Stimulated activated naive CD8-positive, alpha-beta T cell treated with anti-CD3 and anti-CD28 coated beads, Interleukin-15, Interleukin-2, amounts not matched to agents 100 U/mL and 50 U/mL, for 24 hours (primary cell): Measurements from ENCODE around the gene CLDN6.

Experiments used
- ATAC-seq: fragments of 150-1000 bp; cut with Tn5 transposase; one replicate; pipeline ENCODE4 v1.10.0; 2021
- DNase-seq: peaks from one replicate; pipeline ENCODE4 v3.0.0; 2021

Gene CLDN6

DNA sequence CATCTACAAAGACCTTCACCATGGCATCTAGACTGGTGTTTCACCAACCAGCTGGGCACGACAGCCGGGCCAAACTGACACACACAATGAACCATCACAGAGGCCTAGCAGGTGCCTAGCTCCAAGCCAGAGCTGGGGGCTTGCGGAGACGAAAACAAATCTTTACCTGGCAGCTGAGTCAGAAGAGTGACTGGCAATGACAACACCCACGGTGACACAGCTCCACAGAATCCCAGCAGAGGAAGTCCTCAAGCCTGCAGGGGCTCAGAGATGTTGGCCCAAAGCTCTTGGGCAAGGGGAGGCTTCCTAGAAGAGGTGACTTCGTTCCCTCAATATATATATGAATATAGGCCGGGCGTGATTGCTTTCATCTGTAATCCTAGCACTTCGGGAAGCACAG is 33.5 kb upstream of the CLDN6 start:
- no peak for ATAC-seq
- no peak for DNase-seq

DNA sequence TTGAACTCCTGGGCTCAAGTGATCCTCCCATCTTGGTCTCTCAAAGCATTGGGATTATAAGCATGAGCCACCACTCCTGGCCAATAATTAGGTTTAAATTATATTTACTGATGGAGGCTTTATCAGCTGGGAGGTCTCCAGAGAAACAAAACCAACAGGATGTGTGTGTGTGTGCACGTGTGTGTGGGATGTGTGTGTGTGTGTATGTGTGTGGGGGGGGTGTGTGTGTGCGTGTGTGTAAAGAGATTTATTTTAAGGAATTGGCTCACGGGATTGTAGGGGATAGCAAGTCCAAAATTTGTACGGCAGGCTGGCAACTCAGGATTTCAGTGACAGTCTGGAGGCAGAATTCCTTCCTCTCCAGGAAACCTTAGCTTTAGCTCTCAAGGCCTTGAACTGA is 33.0 kb upstream of the CLDN6 start:
- DNase-seq (no peak), ATAC-seq (no peak)

DNA sequence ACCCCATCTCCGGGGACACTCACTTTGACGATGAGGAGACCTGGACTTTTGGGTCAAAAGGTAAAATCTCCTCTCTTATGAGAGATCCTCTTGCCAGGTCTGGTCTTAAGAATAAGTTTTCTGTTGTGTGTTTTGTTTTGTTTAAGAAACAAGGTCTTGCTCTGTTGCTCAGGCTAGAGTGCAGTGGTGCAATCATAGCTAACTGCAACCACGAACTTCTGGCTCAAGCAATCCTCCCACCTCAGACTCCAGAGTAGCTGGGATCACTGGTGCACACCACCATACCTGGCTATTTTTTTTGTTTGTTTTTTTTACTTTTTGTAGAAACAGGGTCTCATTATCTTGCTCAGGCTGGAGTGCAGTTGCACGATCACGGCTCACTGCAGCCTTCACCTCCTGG is 32.5 kb upstream of the CLDN6 start:
- DNase-seq (no peak), ATAC-seq (no peak)

DNA sequence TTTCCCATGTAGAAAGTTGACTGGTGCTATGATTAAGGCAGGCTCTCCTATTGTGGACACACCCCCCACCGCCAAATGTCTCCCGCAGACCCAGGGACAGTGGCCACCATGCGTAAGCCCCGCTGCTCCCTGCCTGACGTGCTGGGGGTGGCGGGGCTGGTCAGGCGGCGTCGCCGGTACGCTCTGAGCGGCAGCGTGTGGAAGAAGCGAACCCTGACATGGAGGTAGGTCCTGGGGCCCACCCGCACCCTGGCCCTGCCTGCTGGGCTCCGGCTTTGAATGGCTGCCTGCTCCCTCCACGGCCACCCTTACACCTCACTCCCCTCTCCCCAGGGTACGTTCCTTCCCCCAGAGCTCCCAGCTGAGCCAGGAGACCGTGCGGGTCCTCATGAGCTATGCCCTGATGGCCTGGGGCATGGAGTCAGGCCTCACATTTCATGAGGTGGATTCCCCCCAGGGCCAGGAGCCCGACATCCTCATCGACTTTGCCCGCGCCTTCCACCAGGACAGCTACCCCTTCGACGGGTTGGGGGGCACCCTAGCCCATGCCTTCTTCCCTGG is 32.0 kb upstream of the CLDN6 start:
- ATAC-seq (no peak), DNase-seq (no peak)

DNA sequence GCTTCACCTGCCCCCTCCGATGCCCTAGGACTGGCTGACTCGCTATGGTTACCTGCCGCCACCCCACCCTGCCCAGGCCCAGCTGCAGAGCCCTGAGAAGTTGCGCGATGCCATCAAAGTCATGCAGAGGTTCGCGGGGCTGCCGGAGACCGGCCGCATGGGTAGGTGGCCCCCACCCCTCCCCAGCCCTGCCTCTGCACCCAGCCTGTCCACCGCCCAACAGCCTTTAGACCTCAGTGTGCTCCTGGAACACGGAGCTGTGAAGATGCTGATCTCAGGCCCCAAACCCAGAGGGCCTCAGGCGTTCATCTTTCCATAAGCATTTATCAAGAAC is 29.4 kb upstream of the CLDN6 start:
- no peak for DNase-seq
- no peak for ATAC-seq

DNA sequence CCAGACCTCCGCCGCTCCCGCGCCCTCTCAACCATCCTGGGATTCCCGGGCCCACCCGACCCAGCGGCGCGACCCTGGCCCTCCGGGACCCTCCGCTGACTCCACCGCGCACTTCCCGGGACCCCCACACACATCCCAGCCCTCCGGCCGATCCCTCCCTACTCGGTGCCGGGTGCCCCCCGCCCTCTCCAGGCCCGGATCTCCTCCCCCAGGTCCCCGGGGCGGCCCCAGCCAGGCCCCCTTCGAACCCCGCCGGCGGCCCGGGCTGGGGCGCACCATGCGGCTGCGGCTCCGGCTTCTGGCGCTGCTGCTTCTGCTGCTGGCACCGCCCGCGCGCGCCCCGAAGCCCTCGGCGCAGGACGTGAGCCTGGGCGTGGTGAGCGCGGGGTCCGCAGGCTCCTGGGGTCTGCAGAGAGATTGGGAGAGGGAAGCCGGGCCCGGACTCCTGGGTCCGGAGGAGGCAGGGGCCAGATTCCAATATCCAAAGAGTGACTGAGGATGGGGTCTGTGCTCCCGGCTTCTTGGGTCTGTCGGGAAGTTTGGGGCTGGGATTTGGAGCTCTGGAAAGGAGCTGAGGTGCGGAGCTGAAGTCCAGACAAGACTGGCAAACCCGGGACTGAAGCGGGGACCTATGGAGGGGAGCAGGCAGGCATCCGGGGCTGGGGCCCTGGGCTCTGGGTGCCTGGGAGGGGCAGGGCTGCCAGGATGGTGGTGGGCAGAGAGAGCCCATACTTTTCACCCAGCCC is 28.8 kb upstream of the CLDN6 start:
- no peak for DNase-seq
- no peak for ATAC-seq

DNA sequence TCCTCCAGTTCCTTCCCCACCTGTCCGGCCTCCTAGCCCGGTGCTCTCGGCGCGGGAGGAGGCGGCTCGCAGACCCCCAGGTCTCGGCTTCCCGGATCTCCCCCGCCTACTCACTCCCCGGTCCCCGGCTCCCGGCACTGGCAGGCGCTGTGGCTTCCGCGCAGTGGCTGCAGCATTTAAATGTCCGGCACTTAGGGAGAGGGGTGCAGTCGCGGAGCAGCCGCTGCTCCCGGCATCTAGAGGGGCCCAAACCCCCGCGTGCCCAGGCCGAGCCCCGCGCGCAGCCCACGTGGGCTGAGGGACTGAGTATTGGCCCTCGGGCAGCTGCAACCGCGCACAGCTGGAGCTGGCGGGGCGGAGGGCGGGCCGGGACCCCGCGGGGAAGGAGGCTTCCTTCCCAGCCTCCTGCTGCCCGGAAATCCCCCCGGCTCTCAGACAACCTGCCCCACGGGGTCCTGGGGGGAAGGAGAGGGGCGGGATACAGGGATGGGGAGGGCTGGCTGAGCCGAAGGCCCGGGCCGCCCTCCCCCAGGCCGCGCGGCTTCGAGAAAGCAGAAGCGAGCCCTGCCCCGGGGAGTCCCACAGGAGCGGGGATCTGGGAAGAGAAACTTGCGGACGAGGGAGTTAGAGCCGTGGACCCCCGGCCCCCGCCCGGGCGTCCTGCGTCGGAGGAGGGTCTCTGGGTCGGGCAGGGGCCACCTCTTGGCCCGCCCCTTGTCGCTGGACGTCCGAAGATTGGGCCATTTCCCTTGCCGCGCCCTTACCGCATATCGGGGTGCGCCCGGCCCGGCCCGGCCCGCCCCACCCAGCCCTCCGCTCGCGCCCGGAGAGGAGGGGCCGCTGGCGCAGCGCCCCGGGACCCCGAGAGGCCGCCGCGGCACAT is 28.0 kb upstream of the CLDN6 start, which contains the start of gene MMP25:
TSS of gene MMP25 (plus strand) at position 804 of the 883 bp plus-strand sequence. CDS start 357 bp downstream, outside the sequence.
- no peak for DNase-seq
- no peak for ATAC-seq

DNA sequence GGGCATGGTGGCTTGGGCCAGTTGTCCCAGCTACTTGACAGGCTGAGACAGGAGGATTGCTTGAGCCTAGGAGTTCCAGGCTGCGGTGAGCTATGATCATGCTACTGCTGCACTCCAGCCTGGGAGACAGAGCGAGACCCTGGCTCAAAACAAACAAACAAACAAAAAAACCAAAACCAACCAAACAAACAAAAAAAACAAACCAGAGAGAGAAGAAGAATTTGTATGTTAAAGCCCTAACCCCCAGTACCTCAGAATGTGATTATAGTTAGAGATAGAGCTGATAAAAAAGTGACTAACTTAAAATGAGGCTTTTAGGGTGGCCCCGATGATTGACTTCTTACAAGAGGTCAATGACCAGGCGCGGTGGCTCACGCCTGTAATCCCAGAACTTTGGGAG is 26.7 kb upstream of the CLDN6 start:
- DNase-seq (no peak), ATAC-seq (no peak)

DNA sequence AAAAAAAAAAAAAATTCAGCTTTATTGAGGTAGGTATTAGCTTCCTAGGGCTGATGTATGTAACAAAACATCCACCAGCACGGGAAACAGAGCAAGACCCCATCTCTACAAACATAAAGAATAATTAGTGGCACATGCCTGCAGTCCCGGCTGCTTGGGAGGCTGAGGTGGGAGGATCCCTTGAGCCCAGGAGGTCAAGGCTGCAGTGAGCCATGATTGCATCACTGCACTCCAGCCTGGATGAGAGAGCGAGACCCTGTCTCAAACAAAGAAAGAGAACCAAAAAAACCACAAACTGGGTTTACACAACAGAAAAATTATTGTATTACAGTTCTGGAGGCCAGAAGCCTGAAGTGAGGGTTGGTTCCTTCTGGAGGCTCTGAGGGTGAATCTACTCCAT is 24.4 kb upstream of the CLDN6 start:
- ATAC-seq (no peak), DNase-seq (no peak)

DNA sequence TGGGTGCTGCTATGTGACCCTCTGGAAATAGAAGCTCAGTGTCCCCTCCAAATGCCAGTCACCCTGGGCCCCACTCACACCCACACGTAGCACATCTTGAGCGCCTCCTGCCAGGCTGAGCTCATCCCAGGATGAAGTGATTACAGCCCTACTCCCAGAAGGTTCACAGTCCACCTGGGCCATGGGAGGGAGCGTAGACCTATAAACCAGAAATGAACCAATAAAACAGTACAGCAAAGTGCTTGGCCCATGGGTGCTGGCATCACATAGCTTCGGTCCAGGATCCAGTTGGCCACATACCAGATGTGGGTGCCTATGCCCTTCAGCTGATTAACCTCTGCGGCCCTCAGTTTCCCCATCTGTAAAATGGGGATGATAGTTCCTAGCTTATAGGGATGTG is 20.9 kb upstream of the CLDN6 start:
- ATAC-seq (no peak), DNase-seq (no peak)

DNA sequence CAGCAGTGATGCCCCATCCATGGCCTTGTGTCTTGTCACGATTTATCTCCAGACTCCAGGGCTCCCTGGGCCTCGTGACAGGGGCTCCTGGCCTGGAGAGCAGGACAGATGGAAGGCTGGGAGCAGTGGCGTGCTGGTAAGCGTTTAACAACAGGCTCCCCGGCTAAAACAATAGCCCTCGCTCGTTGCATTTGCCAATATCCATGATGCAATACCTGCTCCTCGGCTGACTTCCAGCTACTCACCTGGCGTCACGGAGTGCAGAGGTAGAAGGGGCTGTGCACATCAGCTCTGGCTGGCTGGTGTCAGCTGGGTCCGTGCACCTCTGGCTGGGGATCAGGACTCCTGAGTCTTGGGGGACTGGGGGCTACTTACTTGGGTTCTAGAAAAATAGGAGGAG is 20.3 kb upstream of the CLDN6 start:
- DNase-seq (no peak), ATAC-seq (no peak)

DNA sequence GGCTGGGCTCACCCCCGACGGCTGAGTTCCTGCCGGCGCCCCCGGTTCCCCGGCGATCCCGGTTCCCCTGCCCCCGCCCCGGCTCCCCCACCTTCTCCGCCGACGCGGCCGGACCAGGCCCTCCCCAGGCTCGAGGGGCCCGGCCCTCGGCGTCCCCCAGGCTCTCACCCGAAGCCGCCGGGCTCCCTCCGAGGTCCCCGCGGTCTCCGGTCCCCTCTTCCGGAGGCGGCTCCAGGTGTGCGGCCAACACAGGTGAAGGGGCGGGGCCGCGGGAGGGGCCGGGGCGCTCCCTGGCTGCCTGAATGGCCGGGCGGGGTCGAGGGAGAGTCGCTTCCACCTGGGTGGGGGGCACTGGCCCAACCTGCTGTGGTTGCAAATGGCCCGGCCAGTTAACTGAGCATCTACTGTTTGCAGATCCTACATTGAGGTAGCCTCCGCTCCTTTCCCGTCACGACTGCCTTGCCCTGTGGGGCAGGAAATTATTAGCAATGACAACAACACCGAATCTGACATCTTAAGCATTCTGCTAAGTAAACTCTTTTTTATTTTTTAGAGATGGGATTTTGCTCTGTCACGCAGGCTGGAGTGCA is 18.8 kb upstream of the CLDN6 start, which contains the start of gene BICDL2:
TSS of gene BICDL2 (minus strand) at position 219 of the 590 bp plus-strand sequence. CDS start 1,448 bp downstream, outside the sequence.
- DNase-seq (no peak), ATAC-seq (no peak)

DNA sequence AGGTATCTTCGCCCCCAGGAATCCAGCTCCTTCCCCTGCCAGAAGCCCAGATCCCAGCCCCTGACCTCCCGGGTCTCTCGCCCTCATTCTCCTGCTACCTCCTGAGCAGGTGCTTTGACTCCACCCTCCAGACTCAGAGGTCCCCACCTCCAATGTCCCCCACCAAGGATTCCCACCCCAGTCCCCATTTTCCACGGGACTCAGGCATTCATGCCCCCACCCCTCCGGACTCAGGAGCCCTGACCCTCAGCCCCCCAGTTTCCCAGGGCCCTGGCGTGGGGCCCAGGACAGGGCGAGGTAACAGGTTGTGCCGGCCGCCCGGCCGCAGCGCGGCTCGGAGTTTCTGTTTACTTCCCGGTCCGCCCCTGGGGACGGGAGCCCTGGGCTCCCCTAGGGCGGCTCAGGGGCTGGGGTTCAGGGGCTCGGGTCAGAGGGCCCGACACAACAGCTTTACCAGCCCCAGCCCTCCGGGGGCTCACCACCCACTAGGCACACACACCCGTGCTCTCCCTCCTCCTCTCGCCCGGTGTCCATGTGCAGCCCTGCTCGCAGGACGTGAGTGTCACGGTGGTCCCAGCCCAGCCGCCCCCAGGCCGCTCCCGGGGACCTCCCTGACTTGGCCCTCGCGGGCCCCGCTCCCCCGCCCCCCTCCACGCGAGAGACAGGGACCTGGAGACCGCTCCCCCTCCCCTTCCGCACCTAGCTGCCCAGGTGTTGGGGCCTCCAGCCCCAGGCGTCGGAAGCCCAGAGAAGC is 18.2 kb upstream of the CLDN6 start:
- DNase-seq (no peak), ATAC-seq (no peak)

DNA sequence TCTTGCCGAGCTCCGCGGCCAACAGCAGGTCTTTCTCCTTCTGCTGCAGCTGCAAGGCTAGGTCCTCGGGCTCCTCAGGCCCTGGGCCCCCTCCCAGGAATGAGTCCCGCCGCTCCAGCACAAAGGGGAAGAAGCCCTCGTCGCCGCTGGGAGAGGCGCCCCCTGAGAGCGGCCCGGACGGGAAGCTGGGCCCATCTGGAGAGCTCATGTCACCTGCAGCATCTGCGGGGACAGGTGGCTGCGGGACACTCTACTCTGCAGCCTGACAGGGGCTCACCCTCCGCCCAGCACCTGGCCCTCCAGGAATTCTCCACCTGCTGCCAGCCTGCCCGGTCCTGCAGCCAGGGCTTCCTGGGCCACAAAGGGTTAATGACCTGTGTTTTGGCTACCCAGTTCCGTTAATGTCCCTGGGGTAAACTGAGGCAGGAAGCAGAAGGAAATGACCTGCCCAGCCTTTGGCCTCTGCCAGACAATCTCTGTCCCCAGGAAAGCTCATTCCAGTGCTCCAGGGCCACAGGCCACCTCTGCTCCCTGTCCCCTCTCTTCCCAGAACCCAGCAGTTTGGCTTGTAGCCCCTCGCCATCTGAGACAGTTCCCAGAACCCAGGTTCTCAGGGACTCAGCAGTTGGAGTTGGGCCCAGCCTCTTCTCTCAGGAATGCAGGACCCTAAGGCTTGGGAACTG is 17.4 kb upstream of the CLDN6 start:
- DNase-seq, result no peak
- no peak for ATAC-seq

DNA sequence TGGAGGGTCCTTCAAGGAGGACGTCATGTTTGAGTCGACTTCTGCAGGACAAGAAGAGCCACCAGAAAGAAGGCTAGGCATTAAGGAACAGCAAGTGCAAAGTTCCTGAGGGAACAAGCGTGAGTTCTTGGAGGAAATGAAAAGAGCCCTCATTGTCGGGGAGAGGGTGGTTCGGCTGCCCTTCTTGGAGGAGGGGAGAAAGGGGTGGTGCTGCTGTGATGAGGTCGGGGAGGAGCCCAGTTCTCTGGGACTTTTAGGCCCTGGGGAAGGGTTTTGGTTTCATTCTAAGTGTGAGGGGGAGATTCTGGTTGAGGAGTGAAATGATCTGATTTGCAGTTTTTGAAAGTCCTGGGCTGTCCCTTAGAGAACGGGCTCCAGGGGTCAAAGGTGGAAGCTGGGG is 14.6 kb upstream of the CLDN6 start:
- ATAC-seq (no peak), DNase-seq (no peak)

DNA sequence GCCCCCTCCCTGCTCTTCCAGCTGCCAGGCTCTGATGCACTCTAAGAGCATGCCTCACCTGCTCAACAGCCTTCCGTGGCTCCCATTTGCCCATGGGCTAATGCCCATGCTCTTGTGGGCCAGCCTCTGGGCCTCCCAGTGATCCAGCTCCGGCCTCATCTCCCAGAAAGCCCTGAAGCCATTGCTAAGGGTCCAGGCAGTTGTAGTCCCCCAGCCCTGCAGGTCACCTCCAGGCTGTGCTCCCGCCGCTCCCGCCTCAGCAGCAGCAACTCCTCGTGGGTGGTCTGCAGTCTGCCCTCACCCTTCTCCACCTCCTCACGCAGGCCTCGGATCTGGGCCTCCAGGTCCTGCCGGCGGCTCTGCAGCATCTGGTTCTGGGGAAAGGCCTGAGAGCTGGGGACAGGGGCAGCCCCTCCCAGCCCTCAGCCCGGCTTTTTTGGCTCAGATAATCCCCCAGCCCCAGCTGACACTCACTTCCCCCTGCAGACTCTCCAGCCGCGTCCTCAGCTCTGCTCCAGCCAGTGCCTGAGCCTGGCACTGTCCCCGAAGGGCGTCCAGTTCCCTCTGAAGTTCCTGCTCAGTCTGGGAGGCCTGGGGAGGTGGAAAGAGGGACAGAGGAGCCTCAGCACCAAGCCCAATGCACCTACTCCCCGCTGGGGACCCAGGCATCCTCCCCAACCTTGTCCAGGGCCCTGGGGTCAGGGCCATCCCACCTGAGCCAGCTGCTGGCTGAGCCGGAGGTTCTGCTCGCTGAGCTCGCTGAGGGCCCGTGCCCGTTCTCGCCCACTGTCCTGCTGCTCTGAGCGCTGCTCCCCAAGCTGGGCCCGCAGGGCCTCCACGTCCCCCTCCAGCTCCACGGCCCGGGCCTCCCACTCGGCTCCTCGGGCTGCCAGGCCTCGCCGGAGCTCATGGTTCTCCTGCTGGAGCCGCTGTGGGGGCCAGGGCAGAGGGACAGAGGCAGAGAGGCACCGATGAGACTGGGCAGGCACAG is 12.5 kb upstream of the CLDN6 start:
- no peak for DNase-seq
- ATAC-seq, result no peak

DNA sequence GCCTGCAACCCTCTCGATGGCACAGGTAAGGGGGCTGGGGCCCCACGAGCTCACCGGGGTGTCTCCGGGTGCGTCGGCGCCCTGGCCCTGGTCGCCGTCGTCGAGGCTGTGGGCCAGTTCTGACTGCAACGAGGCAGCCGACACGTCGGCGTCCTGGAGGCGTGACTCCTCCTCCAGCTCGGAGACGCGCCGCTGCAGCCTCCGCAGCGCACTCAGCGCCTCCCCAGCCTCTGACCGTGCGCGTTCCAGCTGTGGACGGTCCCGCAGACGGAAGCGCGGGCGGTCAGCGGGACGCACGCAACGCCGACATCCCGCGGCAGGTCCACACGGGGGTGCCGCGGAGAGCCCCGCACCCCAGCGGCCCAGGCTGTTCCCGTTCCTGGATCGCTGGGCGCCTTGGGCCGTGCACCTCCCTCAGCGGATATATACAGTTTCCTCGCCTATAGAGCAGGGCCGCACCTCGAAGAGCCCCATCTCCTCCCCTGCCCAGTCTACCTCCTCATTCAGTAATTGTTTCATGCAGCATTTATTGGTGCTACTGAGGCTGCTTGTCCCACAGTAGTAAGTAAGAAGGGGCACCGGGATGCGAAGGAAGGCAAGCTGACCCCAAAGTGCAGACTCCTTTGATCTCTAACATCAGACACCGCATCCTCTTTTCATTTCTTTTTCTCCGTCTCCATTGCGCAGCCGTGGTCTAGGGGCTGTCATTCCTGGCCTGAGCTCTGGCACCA is 11.7 kb upstream of the CLDN6 start:
- ATAC-seq, result no peak
- DNase-seq, result peak; percentile 68

DNA sequence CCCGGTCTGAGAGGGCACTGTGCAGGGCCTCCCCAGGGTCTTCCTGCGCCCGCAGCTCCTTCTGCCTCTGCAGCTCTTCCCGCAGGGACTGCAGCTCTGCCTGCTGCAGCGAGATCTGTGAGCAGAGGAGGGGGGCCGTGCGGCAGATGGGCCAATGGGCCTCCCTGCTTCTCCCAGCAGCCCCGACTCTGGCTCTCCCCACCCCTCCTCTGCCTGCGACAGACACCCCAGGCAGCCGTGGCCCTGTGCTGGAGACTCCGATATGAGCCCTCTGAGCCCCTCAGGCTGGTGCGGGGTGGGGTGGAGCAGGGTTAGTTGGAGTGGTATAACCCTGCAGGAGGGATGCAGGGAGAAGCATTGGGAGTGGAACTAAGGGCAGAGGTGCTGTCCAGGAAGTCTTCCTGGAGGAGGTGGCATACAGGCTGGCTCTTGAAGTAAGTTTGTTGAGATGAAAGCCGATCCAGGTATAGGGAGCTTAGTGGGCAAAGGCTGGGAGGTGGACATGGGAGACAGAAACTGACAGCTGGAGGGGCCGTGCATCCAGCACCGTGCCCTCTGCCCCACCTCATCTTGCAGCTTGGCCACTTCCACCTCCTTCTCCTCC is 10.8 kb upstream of the CLDN6 start:
- DNase-seq, result no peak
- no peak for ATAC-seq
